Stimulated activated naive CD8-positive, alpha-beta T cell treated with anti-CD3 and anti-CD28 coated beads, Interleukin-15, Interleukin-2, amounts not matched to agents 100 ng/mL and 50 ng/mL, for 24 hours (primary cell): ENCODE data around the gene RPL18.
"Not testable (repeated sequence)": the region's sequence is repeated elsewhere in the genome, so short reads cannot be mapped to it uniquely, and the experiment has no call there.

Experiments used
- H3K27ac Mint-ChIP-seq: one replicate; pipeline ENCODE4 v1.8.0; 2021; ENCODE audit warnings: mild to moderate bottlenecking, mixed read lengths
- H3K27me3 Mint-ChIP-seq: one replicate; pipeline ENCODE4 v1.8.0; 2021; ENCODE audit warnings: mixed read lengths
- H3K36me3 Mint-ChIP-seq: one replicate; pipeline ENCODE4 v1.8.0; 2021; ENCODE audit warnings: low read depth, mixed read lengths
- H3K4me1 Mint-ChIP-seq: one replicate; pipeline ENCODE4 v1.8.0; 2021; ENCODE audit warnings: low read depth, mixed read lengths
- H3K4me3 Mint-ChIP-seq: one replicate; pipeline ENCODE4 v1.8.0; 2021; ENCODE audit warnings: mild to moderate bottlenecking, mixed read lengths
- H3K9me3 Mint-ChIP-seq: one replicate; pipeline ENCODE4 v1.8.0; 2021; ENCODE audit warnings: mixed read lengths

The RPL18 gene

GRCh38 chr19:48598996-48599700 lies 19.8 kb downstream of the RPL18 start:
- no peaks in the 10 kb centered on the region for H3K36me3 Mint-ChIP-seq
- H3K27me3 Mint-ChIP-seq: no peaks in the 10 kb centered on the region
- H3K9me3 Mint-ChIP-seq: no peaks in the 10 kb centered on the region
- peaks cover 4% of the 10 kb centered on the region for H3K4me1 Mint-ChIP-seq
- no peak overlapping the region for H3K4me3 Mint-ChIP-seq
- H3K27ac Mint-ChIP-seq: no peak overlapping the region

GRCh38 chr19:48596679-48597465 lies 22.1 kb downstream of the RPL18 start:
- Mint-ChIP-seq H3K36me3 (no peaks in the 10 kb centered on the region), H3K4me3 (peak overlapping the region; percentile 60), H3K9me3 (no peaks in the 10 kb centered on the region), H3K27ac (peak overlapping the region; percentile 40), H3K27me3 (no peaks in the 10 kb centered on the region), H3K4me1 (peaks cover 4% of the 10 kb centered on the region)

- H3K27me3 Mint-ChIP-seq: no peaks in the 10 kb centered on the region
- no peak overlapping the region for H3K27ac Mint-ChIP-seq
- peaks cover 4% of the 10 kb centered on the region for H3K4me1 Mint-ChIP-seq
- H3K9me3 Mint-ChIP-seq: no peaks in the 10 kb centered on the region
- peak overlapping the region; percentile 60 for H3K4me3 Mint-ChIP-seq
- no peaks in the 10 kb centered on the region for H3K36me3 Mint-ChIP-seq
Observed at GRCh38 chr19:48596237-48596636, 22.7 kb downstream of the RPL18 start.

GRCh38 chr19:48595833-48596232 lies 23.1 kb downstream of the RPL18 start:
- no peaks in the 10 kb centered on the region for H3K9me3 Mint-ChIP-seq

GRCh38 chr19:48595171-48595570 lies 23.8 kb downstream of the RPL18 start:
- H3K4me1 Mint-ChIP-seq: peaks cover 4% of the 10 kb centered on the region
- H3K27ac Mint-ChIP-seq: no peak overlapping the region
- H3K27me3 Mint-ChIP-seq: no peaks in the 10 kb centered on the region
- no peaks in the 10 kb centered on the region for H3K9me3 Mint-ChIP-seq
- no peak overlapping the region for H3K4me3 Mint-ChIP-seq
- H3K36me3 Mint-ChIP-seq: no peaks in the 10 kb centered on the region

More at GRCh38 chr19:48595833-48596232, 23.1 kb downstream of the RPL18 start:
- Mint-ChIP-seq H3K36me3 (no peaks in the 10 kb centered on the region), H3K27me3 (no peaks in the 10 kb centered on the region), H3K27ac (no peak overlapping the region), H3K4me3 (no peak overlapping the region), H3K4me1 (peaks cover 4% of the 10 kb centered on the region)

GRCh38 chr19:48591021-48591420 lies 28.0 kb downstream of the RPL18 start:
- Mint-ChIP-seq H3K9me3 (no peaks in the 10 kb centered on the region), H3K27ac (no peak overlapping the region), H3K4me1 (peaks cover 9% of the 10 kb centered on the region), H3K4me3 (no peak overlapping the region), H3K27me3 (no peaks in the 10 kb centered on the region), H3K36me3 (no peaks in the 10 kb centered on the region)

- peaks cover 13% of the 10 kb centered on the region for H3K4me1 Mint-ChIP-seq
- no peaks in the 10 kb centered on the region for H3K36me3 Mint-ChIP-seq
- H3K27me3 Mint-ChIP-seq: peaks cover 4% of the 10 kb centered on the region
- H3K4me3 Mint-ChIP-seq: peak overlapping the region; percentile 62
- H3K9me3 Mint-ChIP-seq: no peaks in the 10 kb centered on the region
- peak overlapping the region; percentile 59 for H3K27ac Mint-ChIP-seq
Observed at GRCh38 chr19:48588670-48589401, 30.1 kb downstream of the RPL18 start.

- H3K27me3 Mint-ChIP-seq: peaks cover 4% of the 10 kb centered on the region
- H3K36me3 Mint-ChIP-seq: no peaks in the 10 kb centered on the region
- no peak overlapping the region for H3K27ac Mint-ChIP-seq
- H3K4me1 Mint-ChIP-seq: peaks cover 13% of the 10 kb centered on the region
- H3K4me3 Mint-ChIP-seq: no peak overlapping the region
- H3K9me3 Mint-ChIP-seq: no peaks in the 10 kb centered on the region
Observed at GRCh38 chr19:48587387-48587786, 31.6 kb downstream of the RPL18 start.

GRCh38 chr19:48582168-48582567 lies 36.8 kb downstream of the RPL18 start:
- Mint-ChIP-seq H3K36me3 (no peaks in the 10 kb centered on the region), H3K27ac (no peak overlapping the region), H3K27me3 (peaks cover 4% of the 10 kb centered on the region), H3K9me3 (no peaks in the 10 kb centered on the region), H3K4me3 (no peak overlapping the region), H3K4me1 (peaks cover 4% of the 10 kb centered on the region)

- Mint-ChIP-seq H3K4me3 (no peak overlapping the region), H3K9me3 (no peaks in the 10 kb centered on the region), H3K27me3 (no peaks in the 10 kb centered on the region), H3K36me3 (no peaks in the 10 kb centered on the region), H3K27ac (no peak overlapping the region), H3K4me1 (no peaks in the 10 kb centered on the region)
Observed at GRCh38 chr19:48578891-48579290, 40.1 kb downstream of the RPL18 start.

GRCh38 chr19:48577908-48578307 lies 41.1 kb downstream of the RPL18 start:
- not testable (repeated sequence) for H3K27me3 Mint-ChIP-seq, H3K9me3 Mint-ChIP-seq, H3K36me3 Mint-ChIP-seq, H3K27ac Mint-ChIP-seq, H3K4me3 Mint-ChIP-seq, H3K4me1 Mint-ChIP-seq

GRCh38 chr19:48575931-48576622 lies 42.9 kb downstream of the RPL18 start:
- H3K27ac Mint-ChIP-seq: no peak overlapping the region
- no peak overlapping the region for H3K4me3 Mint-ChIP-seq
- no peaks in the 10 kb centered on the region for H3K9me3 Mint-ChIP-seq
- H3K4me1 Mint-ChIP-seq: no peaks in the 10 kb centered on the region
- no peaks in the 10 kb centered on the region for H3K27me3 Mint-ChIP-seq
- H3K36me3 Mint-ChIP-seq: no peaks in the 10 kb centered on the region

- no peaks in the 10 kb centered on the region for H3K9me3 Mint-ChIP-seq
- no peak overlapping the region for H3K4me3 Mint-ChIP-seq
- H3K4me1 Mint-ChIP-seq: no peaks in the 10 kb centered on the region
- H3K36me3 Mint-ChIP-seq: no peaks in the 10 kb centered on the region
- no peak overlapping the region for H3K27ac Mint-ChIP-seq
- peaks cover 10% of the 10 kb centered on the region for H3K27me3 Mint-ChIP-seq
Observed at GRCh38 chr19:48573163-48573505, 45.8 kb downstream of the RPL18 start.

- Mint-ChIP-seq H3K9me3 (no peaks in the 10 kb centered on the region), H3K27me3 (peaks cover 17% of the 10 kb centered on the region), H3K27ac (no peak overlapping the region), H3K4me1 (no peaks in the 10 kb centered on the region), H3K36me3 (no peaks in the 10 kb centered on the region), H3K4me3 (no peak overlapping the region)
Observed at GRCh38 chr19:48571378-48572162, 47.4 kb downstream of the RPL18 start.
